A549 treated with Hydrocortisone at 1 μM for 4 hours (cell line): Measurements from ENCODE around the gene FCER2. TPM values are rescaled to one million over a fixed set of nuclear protein-coding genes. Genes with fewer than 3 reads are reported as not detected.

Experiments
- total RNA-seq: library from RNA; stranded (reverse); fragments of 200-300 nt; extraction: Qiagen RNA extraction; gene quantifications from 5 replicates; pipeline ENCODE4 v1.2.3, GENCODE V29; 2022

FCER2 gene, protein sequence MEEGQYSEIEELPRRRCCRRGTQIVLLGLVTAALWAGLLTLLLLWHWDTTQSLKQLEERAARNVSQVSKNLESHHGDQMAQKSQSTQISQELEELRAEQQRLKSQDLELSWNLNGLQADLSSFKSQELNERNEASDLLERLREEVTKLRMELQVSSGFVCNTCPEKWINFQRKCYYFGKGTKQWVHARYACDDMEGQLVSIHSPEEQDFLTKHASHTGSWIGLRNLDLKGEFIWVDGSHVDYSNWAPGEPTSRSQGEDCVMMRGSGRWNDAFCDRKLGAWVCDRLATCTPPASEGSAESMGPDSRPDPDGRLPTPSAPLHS
- total RNA-seq, result not detected in 5 replicates

DNA sequence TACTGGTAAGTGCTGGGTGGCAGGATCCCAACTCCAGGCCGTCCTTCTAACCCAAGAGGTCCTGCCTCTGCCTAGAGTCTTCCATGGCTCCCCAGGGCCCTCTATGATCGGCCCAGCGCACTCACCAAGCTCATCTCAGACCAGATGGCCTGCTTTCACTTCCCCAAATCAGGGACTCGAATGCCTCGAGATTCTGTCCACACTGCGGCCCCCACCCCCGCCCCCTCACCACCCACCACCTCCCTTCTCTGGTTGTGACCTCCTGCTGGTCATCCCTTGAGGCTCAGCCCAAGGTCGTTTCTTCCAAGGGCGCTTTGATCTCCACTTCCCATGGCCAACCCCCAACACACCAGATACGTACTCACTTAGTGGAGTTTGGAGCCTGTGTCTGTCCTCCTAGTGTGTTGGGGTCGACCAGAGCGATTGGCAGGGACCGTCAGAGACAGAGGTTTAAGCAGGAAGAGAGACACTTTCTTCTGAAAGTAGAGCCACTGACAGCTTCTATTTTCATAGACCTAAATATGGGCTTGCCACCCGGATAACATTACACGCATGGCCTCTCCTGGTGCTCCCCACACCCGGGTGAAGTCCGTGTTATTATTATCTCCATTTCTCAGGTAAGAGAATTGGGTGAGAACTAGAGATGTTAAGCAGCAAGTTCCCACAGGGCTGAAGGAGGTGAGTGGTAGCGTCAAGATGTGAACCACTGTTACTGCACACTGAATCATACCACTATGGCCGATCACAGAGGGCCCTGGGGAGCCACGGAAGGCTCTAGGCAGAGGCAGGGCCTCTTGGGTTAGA lies at the start of gene FCER2:
Gene FCER2, minus strand, starts transcription at position 478 of the 804 bp plus-strand sequence. CDS start 2,371 bp downstream, outside the sequence.

DNA sequence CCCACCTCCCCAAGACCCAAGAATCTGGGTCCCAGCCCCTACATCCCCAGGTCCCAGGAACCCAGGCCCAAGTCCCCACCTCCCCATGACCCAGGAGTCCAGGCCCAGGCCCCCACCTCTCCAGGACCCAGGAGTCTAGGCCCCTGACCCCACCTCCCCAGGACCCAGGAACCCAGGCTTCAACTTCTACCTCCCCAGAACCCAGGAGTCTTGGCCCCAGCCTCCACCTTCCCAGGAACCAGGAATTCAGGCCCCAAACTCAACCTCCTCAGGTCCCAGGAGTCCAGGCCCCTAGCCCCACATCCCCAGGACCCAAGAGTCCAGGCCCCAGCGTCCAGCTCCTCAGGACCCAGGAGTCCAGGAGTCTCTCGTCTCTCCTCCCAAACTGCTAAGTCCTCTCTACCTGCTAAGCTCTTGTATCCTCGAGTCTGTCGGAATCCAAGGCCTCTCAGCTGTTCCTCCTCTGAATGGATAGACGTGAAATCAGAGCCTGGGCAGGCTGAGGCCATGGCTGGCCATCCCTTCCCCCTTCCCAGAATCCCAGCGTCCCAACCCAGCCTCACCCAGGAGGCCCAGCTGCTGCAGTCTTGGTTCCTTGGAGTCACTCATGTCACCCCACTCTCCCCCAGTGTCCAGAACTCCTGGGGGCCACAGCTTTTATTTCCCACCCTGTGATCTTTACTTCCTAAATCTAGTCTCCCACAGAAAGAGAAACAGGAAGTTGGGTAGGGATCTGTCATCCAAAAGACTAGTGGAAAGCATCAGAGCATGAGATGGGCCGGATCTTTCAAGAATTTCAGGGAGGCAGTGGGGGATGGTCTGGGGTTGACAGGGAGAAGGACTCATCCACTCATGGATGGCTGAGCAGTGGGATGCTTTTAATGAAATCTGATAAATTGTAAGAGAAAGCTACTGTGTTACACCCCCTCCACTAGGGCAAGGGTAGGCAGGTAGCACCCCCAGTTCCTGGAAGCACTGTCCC lies 45.3 kb upstream of the FCER2 start, which contains the start of gene CD209:
Gene CD209, minus strand, starts transcription at position 632 of the 982 bp plus-strand sequence. Its CDS starts 23 bp downstream, at position 609.

DNA sequence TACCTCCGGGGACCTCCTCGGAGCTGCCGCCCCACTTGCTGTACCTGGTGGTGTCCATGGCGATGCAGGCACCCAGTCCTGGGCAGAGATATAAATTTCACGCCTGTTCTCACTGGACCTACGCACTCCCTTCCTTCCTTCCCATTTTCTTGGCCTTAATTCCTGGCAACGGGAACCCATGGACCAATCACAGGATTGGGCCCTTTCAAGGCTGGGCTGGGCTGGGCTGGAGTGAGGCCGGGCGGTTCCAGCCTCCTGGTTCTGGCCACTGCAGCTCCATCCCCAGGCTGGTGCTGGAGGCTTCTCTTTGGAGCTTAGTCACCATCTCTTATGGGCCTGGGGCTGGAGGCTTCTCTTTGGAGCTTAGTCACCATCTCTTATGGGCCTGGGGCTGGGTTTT lies 30.1 kb upstream of the FCER2 start, which contains the start of gene CLEC4G:
Gene CLEC4G, minus strand, starts transcription at position 66 of the 400 bp plus-strand sequence. Its CDS starts 8 bp downstream, at position 58.

DNA sequence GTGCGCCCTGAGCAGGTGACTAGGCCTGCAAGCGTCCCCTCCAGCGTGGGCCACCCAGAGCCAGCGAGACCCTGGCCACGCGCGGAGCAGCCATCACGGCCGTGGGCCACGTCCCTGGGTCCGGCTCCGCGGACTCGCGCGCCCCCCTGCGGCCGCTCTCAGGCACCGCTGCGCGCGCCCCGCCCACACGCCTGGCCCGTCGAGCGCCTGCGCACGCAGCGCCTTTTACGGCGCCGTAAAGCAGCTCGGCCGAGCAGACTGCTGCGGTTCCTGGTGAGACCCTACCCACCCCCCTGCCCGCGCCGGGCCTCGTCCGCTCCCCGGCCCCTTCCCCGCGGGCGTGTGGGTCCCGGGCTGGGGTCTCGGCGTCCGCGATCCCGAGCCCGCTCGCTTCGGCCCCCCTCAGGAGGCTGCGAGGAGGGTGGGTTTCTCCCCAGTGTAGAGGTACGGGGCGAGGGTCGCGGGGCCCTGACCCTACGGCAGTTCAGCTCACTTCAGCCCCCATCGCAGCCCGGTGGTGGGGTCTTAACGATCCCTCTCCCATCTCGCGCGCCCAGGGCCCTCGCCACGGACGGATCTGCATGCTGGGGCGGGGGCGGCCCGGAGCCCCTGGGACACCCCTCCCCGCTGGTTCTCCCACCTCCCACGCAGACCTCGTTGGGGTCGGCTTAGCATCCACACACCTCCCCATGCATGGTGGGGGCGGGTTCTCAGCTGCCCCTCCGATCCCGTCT lies 21.2 kb downstream of the FCER2 start, which contains the start of gene TRAPPC5:
Gene TRAPPC5, plus strand, starts transcription at position 228 of the 734 bp plus-strand sequence. CDS start 1,421 bp downstream, outside the sequence.

DNA sequence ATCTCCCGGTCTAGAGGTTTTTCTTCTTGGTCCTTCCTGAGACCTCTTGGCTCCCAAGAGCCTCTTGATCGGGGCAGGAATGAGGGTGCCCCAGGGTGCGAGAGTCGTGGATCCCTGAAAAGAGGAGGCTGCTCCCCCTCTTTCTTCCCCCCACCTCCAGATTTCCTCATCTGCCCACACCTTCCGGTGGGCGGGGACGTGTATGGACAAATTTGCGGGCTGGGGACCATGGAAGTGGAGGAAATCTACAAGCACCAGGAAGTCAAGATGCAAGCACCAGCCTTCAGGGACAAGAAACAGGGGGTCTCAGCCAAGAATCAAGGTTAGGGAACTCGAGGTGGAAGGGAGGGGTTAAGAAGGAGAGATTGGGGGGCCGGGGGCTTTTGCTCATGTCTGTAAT lies 25.1 kb downstream of the FCER2 start, which contains the start of gene MCEMP1:
Gene MCEMP1, plus strand, starts transcription at position 237 of the 400 bp plus-strand sequence. Its CDS starts 31 bp downstream, at position 268.

DNA sequence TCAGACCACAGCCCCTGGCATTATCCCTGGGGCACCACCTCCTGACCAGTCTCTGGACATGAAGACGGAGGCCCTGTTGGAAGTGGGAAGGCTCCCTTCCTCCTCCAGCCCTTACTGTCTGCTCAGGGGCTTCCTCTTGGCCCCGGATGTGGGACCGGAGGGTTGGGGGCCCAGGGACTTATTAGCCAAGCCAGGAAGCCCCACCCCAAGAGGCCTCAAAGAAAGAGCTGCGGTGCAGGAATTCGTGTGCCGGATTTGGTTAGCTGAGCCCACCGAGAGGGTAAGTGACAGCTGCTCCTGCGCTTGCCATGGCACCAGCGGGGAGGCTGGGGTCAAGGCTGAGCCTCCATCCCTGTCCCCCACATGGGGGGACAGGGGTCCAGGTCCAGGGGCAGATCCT lies 33.1 kb downstream of the FCER2 start, which contains the start of gene RETN:
Gene RETN, plus strand, starts transcription at position 208 of the 400 bp plus-strand sequence. CDS start 278 bp downstream, outside the sequence.

Other genes with a start within 250 kb of the FCER2 start
- gene PEX11G, start 213.1 kb downstream of the FCER2 start, total RNA-seq, result 1.4 to 2.6 TPM (median 1.9 TPM) in 5 replicates
- 16.7 to 21.1 TPM (median 18.2 TPM) in 5 replicates for gene ZNF358, start 186.0 kb downstream of the FCER2 start, total RNA-seq
- gene MCOLN1, start 179.5 kb downstream of the FCER2 start, total RNA-seq, result 9.4 to 12.8 TPM (median 12.3 TPM) in 5 replicates
- gene PNPLA6, start 166.4 kb downstream of the FCER2 start, total RNA-seq, result 27.7 to 34.6 TPM (median 31.9 TPM) in 5 replicates
- gene CAMSAP3, start 106.3 kb downstream of the FCER2 start, total RNA-seq, result 4.1 to 6.2 TPM (median 5.4 TPM) in 5 replicates
- gene XAB2, start 72.6 kb downstream of the FCER2 start, total RNA-seq, result 23.3 to 26.8 TPM (median 25.1 TPM) in 5 replicates
- gene PET100, start 72.3 kb downstream of the FCER2 start, total RNA-seq, result 50.7 to 61.5 TPM (median 55.6 TPM) in 5 replicates
- 0.26 TPM in 1 of 5 replicates, not detected in the others for gene PCP2, start 68.4 kb downstream of the FCER2 start, total RNA-seq
- gene STXBP2, start 65.0 kb downstream of the FCER2 start, total RNA-seq, result 35.0 to 43.8 TPM (median 39.3 TPM) in 5 replicates
- not detected in 5 replicates for gene RETN, start 33.1 kb downstream of the FCER2 start, total RNA-seq
- not detected in 5 replicates for gene MCEMP1, start 25.0 kb downstream of the FCER2 start, total RNA-seq
- gene TRAPPC5, start 21.3 kb downstream of the FCER2 start, total RNA-seq, result 38.8 to 107 TPM (median 101 TPM) in 5 replicates
- not detected in 5 replicates for gene CLEC4G, start 30.0 kb upstream of the FCER2 start, total RNA-seq
- not detected in 5 replicates for gene CD209, start 45.4 kb upstream of the FCER2 start, total RNA-seq
- not detected in 5 replicates for gene CLEC4M, start 61.1 kb upstream of the FCER2 start, total RNA-seq
- gene EVI5L, start 128.1 kb upstream of the FCER2 start, total RNA-seq, result 1.3 to 2.1 TPM (median 1.8 TPM) in 5 replicates
- gene PRR36, start 172.3 kb upstream of the FCER2 start, total RNA-seq, result 0.21 to 0.67 TPM (median 0.41 TPM) in 5 replicates
- gene LRRC8E, start 186.4 kb upstream of the FCER2 start, total RNA-seq, result 4.9 to 6.7 TPM (median 6.0 TPM) in 5 replicates
- 13.3 to 15.8 TPM (median 14.8 TPM) in 5 replicates for gene MAP2K7, start 201.7 kb upstream of the FCER2 start, total RNA-seq
- 1.0 to 2.4 TPM (median 1.6 TPM) in 5 replicates for gene TGFBR3L, start 212.7 kb upstream of the FCER2 start, total RNA-seq
- gene SNAPC2, start 218.2 kb upstream of the FCER2 start, total RNA-seq, result 19.8 to 29.6 TPM (median 29.0 TPM) in 5 replicates
- gene CTXN1, start 224.0 kb upstream of the FCER2 start, total RNA-seq, result 7.7 to 21.3 TPM (median 20.5 TPM) in 5 replicates
- gene TIMM44, start 241.5 kb upstream of the FCER2 start, total RNA-seq, result 24.2 to 28.9 TPM (median 25.6 TPM) in 5 replicates